T follicular helper cell (primary cell): ENCODE results near the gene PNPLA8.

Source experiments
- DNase-seq: peaks from one replicate; pipeline ENCODE4 v3.0.0-alpha.2; 2020; ENCODE audit warnings: low read depth

PNPLA8 gene

DNA sequence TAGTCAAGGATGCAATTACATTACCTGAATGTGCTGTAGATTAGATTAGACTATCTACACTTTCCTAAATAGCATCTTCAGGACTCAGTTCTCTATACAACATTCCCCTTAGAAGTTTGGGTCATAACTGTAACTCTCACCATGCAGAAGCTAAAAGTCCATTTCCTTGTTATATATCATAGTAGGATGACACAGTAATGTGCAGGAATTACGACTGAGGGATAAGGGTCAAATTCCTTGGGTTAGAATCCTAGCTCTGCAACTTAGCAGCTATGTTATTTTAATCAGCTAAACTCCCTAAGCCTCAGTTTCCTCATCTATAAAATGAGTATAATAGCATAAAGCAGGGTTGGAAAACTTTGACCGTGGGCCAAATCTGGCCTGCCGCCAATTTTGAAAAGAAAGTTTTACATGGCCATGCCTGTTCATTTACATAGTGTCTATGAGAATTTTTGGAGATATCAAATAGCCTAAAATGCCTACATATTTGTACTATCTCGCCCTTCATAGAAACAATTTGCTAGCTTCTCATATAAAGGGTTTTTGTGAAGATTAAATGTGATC, 84.5 kb downstream of the PNPLA8 start:
- no peak for DNase-seq

DNA sequence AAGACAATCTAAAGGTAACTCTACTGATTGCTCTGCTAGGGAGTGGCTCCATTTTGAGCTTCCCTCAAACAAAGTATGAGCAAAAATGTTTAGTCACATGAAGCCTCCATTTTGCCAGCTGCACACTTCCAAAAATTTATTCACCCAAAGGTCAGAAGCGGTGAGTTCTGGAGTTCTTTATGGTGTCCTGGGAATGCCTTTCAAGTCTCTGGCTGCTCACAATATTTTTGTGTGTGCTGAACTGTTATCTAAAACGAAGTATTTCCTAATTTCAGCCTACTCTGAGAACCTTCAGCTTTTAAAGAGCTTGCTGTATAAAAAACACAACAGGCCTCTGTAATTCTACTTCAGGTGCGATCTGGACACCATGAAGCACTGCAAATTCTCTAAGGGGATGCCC, 85.3 kb downstream of the PNPLA8 start:
- no peak for DNase-seq

DNA sequence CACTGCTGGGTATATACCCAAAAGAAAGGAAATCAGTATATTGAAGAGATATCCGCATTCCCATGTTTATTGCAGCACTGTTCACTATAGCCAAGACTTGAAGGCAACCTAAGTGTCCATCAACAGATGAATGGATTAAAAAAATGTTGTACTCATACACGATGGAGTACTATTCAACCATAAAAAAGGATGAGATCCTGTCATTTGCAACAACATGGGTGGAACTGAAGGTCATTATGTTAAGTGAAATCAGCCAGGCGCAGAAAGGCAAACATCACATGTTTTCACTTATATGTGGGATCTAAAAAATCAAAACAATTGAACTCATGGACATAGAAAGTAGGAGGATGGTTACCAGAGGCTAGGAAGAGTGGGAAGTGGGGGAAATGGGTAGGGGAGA, 89.0 kb downstream of the PNPLA8 start:
- DNase-seq = no peak

DNA sequence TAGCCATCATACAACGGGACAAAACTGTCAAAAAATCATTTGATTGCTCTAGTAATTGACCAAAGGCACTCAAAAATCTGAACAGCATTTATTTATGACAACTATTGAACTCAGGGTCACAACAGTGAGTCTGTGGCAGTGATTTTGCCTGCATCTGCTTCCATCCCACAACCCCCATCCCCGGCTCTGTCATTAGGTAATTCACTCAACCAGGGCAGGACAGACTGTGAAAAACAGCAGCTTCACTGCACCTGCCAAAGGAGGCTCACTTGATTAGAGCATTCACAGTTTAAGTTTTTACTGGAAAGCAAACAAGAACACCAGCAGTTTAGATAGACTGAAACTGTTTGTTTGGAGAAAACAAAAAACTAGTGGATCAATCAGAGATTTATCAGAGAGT, 91.9 kb downstream of the PNPLA8 start:
- DNase-seq = no peak

DNA sequence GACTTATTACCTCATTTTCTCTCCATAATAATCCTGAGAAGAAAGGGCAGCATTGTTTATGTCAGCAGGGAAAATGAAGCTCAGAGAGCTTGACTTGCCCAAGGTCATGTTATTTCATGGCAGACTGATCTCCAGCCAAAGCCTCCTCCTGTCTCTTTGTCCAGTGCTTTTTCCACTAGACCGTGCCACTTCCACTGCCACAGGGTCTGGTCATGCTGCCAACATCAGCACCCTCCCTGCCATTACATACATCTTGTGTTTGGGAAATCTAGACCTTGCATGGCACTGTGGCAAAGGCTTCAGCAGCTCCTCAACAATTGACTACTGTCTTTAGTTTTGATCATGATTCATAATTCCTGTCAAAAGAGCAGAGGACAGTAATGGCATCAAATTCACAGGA, 94.8 kb downstream of the PNPLA8 start:
- DNase-seq = no peak

DNA sequence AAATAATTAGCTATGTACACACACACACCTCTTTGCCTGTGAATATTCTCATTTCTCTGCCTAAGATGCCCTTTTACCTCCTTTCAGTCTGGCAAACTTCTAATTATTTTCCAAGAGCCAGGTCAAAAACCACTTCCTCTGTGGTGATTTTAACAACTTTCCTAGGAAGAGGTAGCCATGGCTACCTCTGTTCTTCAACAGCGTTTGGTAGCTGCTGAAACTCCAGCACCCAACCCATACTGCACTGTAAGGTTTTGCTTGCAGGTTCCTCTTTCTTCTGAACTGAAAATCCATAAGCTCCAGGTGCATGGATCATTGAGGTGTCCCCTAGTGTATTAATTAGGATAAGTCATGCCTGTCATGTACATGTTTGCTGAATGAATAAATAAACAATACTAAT, 95.3 kb downstream of the PNPLA8 start:
- DNase-seq = no peak

DNA sequence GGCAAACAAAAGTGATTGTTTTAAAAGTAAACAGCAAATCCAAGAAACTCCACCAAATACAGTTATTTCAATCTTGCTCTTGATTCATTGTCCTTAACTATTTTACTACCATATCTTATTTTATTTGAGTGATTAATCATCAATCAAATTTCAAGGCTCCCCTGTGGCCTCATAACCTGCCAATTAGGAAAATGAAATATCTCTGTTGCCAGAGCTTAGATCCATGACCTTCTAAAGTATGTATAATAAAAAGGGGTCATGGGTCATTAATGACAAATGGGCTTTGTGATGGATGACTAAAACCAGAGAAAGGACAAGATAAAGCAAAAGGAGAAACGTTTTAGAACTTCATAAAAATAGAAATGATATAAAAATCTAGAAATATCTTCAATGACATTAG, 98.2 kb downstream of the PNPLA8 start:
- DNase-seq = no peak

DNA sequence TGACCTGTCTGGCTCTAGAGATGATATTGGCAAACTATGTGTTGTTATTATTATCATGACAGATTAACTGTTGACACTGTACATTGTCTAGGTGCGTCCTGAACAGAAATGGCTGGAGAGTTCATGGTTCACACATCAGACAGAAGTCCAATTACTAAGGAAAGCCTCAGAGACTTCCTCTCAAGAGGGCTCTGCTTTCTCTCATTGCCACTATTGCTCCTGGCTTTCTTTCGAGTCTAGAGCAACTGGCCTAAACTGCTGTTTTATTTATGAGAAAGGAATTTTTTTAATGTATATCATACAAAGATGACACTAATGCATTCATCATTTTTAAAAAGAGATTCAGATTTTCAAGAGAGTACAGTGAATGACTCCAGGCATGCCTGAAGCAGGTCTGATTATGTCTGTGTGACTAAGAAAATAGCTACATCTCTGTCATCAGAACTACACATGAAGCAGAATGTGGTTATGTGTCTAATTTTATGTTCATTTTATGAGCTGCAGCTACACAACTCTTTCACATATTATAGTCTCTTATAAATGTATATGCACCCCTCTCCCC, 100.1 kb downstream of the PNPLA8 start:
- DNase-seq = no peak

DNA sequence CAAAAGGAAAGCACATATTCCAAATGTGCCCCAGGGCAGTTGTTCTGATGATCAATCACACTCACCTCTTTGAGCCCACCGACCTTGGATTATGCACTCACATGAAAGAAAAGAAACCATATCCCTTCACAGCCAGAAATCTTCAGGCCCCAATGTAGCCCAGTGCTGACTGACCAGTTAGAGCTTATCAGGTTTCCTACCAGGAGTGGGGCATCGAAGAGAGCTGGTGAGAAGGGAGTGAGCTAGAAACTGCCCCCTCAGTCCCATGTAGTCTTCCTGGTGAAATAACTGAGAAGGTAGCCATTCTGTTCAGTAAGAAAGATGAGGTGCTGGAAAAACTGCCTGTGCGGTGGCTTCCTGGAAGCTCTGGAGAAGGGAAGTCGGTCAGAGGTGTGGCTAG, 101.9 kb downstream of the PNPLA8 start:
- DNase-seq = no peak

DNA sequence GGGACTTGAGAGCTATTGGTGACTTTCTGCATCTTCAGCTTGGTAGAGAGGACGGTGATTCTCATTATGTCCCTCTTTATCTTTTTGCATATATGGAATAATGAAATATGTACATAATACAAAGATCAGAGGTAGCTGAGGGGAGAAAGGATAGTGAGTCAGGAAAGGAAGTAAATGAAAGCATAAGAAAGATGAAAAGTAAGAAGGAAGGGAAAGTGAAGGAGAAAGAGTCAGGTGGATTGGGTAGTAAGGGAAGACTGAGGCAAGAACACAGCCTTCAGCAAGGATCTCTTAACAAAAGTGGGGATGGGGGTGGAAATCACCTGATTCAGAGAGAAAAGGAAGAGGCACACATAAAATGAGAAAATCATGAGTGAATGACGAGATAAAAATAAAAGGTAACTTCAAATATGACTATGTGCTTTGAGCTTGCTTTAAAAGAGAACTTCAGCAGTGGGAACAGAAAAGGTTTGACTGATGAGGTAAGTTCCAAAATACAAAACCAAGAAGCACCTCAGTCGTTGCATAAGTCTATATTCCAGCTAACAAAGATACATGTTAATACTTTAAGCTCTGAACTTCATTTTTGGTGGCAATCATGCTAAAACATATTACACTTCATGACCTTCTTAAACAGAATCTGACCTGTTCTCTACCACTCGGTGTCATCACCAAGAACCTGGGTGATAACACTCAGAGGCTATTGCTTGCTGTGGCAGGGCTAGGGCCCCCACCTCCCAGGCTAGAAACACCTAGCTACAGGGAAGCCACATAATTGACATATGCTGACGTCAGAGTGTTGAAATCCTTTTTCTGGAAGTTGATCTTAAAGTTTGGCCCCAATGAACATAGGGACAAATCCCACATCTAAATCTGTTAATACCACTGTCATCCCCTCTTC, 102.6 kb downstream of the PNPLA8 start:
- no peak for DNase-seq

DNA sequence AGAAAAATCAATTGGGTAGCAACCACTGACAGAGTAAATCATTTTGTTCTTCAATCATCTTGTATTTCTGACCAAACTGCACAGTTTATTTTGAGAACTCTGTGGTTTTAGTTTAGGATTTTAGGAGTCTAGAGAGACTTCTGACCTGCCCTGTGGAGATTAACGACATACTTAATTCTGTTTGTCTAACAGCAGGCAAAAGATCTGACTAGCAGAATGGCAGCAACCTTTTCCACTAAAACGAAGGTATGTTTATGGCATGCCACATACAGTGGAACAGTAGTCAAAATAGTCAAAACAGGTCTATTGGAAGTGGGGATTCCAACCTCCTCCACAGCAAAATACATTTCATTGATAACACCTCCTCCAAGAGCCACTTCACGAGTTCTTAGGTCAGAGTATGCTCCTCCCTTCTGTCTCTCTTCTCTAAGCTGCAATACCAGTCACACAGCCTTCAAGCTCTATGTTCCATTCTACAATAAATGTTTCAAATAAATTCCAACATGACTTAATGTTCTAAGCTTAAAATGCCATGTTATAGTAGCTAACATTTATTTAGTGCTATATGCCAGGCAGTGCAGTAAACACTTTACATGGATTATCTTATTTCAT, 104.1 kb downstream of the PNPLA8 start:
- no peak for DNase-seq
